ENCODE results near the gene NLRP1.

Gene NLRP1

DNA sequence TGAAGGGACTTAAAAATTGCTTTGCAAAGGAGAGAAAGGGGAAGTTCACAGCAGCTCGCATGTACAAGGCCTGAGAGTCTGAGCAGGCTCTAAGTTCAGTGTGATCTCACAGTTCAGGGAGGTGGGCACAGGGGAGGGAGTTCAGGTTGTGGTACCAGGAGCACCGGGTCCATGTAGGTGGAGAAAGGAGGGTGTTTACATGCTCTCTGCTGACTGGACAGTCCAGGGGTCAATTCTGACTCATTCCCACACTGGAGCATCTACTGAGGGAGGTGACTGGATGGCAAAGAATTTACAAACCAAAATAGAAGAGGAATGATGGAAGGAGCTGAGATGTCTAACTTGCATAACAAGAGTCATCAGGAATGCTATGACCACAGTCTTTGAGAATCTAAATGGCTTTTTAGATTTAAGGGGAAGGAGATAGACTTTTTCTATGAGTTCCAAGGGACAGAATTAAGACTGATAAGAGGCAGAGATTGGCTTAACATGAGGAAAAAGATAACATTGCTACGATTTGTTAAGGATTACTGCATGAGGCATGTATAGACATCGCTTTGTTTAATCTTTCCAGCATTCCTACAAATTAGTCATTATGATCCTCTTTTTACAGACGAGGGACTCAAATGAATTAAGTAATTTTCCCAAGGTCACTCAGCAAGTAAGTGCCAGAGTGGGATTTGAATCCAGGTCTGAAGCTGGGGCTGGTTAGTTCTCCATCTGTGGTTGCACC, 68.1 kb downstream of the NLRP1 start:
- no peaks in the 10 kb centered on the region for H4K20me1 ChIP-seq (ENCODE audit: insufficient read depth, low read length, poor library complexity, severe bottlenecking)
- no peaks in the 10 kb centered on the region for H3K27me3 ChIP-seq (ENCODE audit: insufficient read depth, low read length, poor library complexity, severe bottlenecking)
- TF ChIP-seq, protein P1, sequence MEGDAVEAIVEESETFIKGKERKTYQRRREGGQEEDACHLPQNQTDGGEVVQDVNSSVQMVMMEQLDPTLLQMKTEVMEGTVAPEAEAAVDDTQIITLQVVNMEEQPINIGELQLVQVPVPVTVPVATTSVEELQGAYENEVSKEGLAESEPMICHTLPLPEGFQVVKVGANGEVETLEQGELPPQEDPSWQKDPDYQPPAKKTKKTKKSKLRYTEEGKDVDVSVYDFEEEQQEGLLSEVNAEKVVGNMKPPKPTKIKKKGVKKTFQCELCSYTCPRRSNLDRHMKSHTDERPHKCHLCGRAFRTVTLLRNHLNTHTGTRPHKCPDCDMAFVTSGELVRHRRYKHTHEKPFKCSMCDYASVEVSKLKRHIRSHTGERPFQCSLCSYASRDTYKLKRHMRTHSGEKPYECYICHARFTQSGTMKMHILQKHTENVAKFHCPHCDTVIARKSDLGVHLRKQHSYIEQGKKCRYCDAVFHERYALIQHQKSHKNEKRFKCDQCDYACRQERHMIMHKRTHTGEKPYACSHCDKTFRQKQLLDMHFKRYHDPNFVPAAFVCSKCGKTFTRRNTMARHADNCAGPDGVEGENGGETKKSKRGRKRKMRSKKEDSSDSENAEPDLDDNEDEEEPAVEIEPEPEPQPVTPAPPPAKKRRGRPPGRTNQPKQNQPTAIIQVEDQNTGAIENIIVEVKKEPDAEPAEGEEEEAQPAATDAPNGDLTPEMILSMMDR (conservative IDR thresholded peaks at IDR 0.05; ENCODE audit: low read length): no peak
- TF ChIP-seq EZH2phosphoT487 (IDR thresholded peaks at IDR 0.05; ENCODE audit: borderline replicate concordance): no peak
- no peaks in the 10 kb centered on the region for H3K9me2 ChIP-seq (replicated peaks; ENCODE audit: low read depth, low read length)
- H3K79me2 ChIP-seq (ENCODE audit: insufficient read depth, low read length): no peaks in the 10 kb centered on the region
- H2AFZ ChIP-seq (ENCODE audit: low read length): no peak overlapping the region
- no peaks in the 10 kb centered on the region for H3K9me3 ChIP-seq (ENCODE audit: insufficient read depth, low read depth, low read length)
- no peaks in the 10 kb centered on the region for H3F3A ChIP-seq (ENCODE audit: low read depth)
- H3K36me3 ChIP-seq (ENCODE audit: insufficient read depth, low read length): no peaks in the 10 kb centered on the region
- H3K4me3 ChIP-seq (ENCODE audit: low read length, poor library complexity, severe bottlenecking): no peak overlapping the region
- H3K4me1 ChIP-seq (ENCODE audit: insufficient read depth, low read length, poor library complexity, severe bottlenecking): peaks cover 22% of the 10 kb centered on the region
- H3K4me2 ChIP-seq (ENCODE audit: low read depth, low read length, poor library complexity, severe bottlenecking): no peak overlapping the region
- H3K9ac ChIP-seq (ENCODE audit: low read depth, low read length, poor library complexity, severe bottlenecking): no peak overlapping the region

DNA sequence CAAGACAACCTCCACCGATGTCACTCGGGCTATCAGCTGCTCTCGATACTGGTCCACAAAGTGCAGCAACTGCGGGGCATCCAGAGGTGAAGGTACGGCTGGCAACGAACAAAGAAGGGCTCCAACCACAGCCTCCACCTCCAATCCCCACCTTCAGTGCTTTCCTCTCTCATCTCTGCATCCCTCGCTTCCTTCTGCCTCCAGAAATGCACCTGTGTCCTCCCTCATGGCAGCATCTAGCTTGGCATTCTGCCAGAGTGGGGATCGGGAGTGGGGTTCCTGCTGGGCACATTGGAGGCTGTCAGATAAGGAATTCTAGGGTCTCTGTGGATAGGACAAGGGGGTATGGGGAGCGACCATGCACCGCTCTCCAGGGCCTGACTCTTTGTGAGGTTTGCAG, 69.3 kb downstream of the NLRP1 start:
- Histone ChIP-seq H3K4me2 (ENCODE audit: low read depth, low read length, poor library complexity, severe bottlenecking) (no peak overlapping the region), H3K79me2 (ENCODE audit: insufficient read depth, low read length) (no peaks in the 10 kb centered on the region), H3K4me3 (ENCODE audit: low read length, poor library complexity, severe bottlenecking) (no peak overlapping the region), H3K4me1 (ENCODE audit: insufficient read depth, low read length, poor library complexity, severe bottlenecking) (peaks cover 22% of the 10 kb centered on the region), H3K27me3 (ENCODE audit: insufficient read depth, low read length, poor library complexity, severe bottlenecking) (no peaks in the 10 kb centered on the region), H2AFZ (ENCODE audit: low read length) (no peak overlapping the region), H4K20me1 (ENCODE audit: insufficient read depth, low read length, poor library complexity, severe bottlenecking) (no peaks in the 10 kb centered on the region), H3K9me3 (ENCODE audit: insufficient read depth, low read depth, low read length) (no peaks in the 10 kb centered on the region), H3K9ac (ENCODE audit: low read depth, low read length, poor library complexity, severe bottlenecking) (no peak overlapping the region), H3K9me2 (replicated peaks; ENCODE audit: low read depth, low read length) (no peaks in the 10 kb centered on the region), H3K36me3 (ENCODE audit: insufficient read depth, low read length) (no peaks in the 10 kb centered on the region), H3F3A (ENCODE audit: low read depth) (no peaks in the 10 kb centered on the region)
- no peak for TF ChIP-seq EZH2phosphoT487 (IDR thresholded peaks at IDR 0.05; ENCODE audit: borderline replicate concordance)
- TF ChIP-seq, protein P1 (conservative IDR thresholded peaks at IDR 0.05; ENCODE audit: low read length): no peak

DNA sequence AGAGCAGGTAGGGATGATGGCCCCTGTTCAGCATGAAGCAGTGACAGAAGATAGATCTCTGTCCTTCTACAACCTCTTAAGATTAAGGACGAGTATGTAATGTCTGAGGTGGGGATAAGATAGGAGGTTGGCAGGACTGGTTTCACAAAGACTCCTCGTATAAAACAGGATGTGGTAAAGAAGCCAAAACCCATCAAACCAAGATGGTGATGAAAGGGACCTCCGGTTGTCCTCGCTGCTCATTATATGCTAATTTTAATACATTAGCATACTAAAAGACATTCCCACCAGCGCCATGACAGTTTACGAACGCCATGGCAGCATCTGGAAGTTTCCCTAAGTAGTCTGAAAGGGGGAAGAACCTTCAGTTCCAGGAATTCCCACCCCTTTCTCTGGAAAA, 70.7 kb downstream of the NLRP1 start:
- Histone ChIP-seq H2AFZ (ENCODE audit: low read length) (no peak overlapping the region), H3K4me2 (ENCODE audit: low read depth, low read length, poor library complexity, severe bottlenecking) (peak overlapping the region; percentile 56), H3K9ac (ENCODE audit: low read depth, low read length, poor library complexity, severe bottlenecking) (no peak overlapping the region), H3K79me2 (ENCODE audit: insufficient read depth, low read length) (no peaks in the 10 kb centered on the region), H3K27me3 (ENCODE audit: insufficient read depth, low read length, poor library complexity, severe bottlenecking) (no peaks in the 10 kb centered on the region), H3K9me2 (replicated peaks; ENCODE audit: low read depth, low read length) (no peaks in the 10 kb centered on the region), H3K36me3 (ENCODE audit: insufficient read depth, low read length) (no peaks in the 10 kb centered on the region), H3K4me3 (ENCODE audit: low read length, poor library complexity, severe bottlenecking) (no peak overlapping the region), H3F3A (ENCODE audit: low read depth) (no peaks in the 10 kb centered on the region), H4K20me1 (ENCODE audit: insufficient read depth, low read length, poor library complexity, severe bottlenecking) (no peaks in the 10 kb centered on the region), H3K4me1 (ENCODE audit: insufficient read depth, low read length, poor library complexity, severe bottlenecking) (peaks cover 22% of the 10 kb centered on the region), H3K9me3 (ENCODE audit: insufficient read depth, low read depth, low read length) (no peaks in the 10 kb centered on the region)
- TF ChIP-seq, protein P1 (conservative IDR thresholded peaks at IDR 0.05; ENCODE audit: low read length): no peak
- no peak for TF ChIP-seq EZH2phosphoT487 (IDR thresholded peaks at IDR 0.05; ENCODE audit: borderline replicate concordance)

Measured in Loucy (cell line).